ENCODE results near the gene CRYBA1. TPM values are rescaled to one million over a fixed set of nuclear protein-coding genes. Genes with fewer than 3 reads are reported as not detected.

Gene CRYBA1
- total RNA-seq, 2 donors from 2014 or later: not detected

GRCh38 chr17:29214215-29215146, 32.2 kb upstream of the CRYBA1 start:
- H3K27ac Mint-ChIP-seq: no peak overlapping the region
- no peak overlapping the region for H3K4me3 Mint-ChIP-seq
- 95 to 100% methylated on average over 5 to 8 of the region's 8 CpGs for WGBS, 2 experiments (ENCODE audit: insufficient coverage in 1 of 2, insufficient read length in 1 of 2)
- H3K9me3 Mint-ChIP-seq: no peaks in the 10 kb centered on the region
- Histone ChIP-seq H3K4me1 (ENCODE audit: control insufficient read depth, insufficient read depth, low read length) (no peaks in the 10 kb centered on the region), H3K9me3 (ENCODE audit: control insufficient read depth, low read length) (no peaks in the 10 kb centered on the region), H3K9ac (ENCODE audit: extremely low read depth, low read length, poor library complexity, severe bottlenecking) (no peak overlapping the region), H3K27me3 (ENCODE audit: control insufficient read depth, insufficient read depth, low read length, poor library complexity, severe bottlenecking) (no peaks in the 10 kb centered on the region), H3K36me3 (ENCODE audit: control insufficient read depth, insufficient read depth, low read length) (no peaks in the 10 kb centered on the region), H3K4me3 (ENCODE audit: low read length) (no peak overlapping the region), H3K27ac (ENCODE audit: low read depth, low read length) (no peak overlapping the region)
- peaks cover 2% of the 10 kb centered on the region for H3K4me1 Mint-ChIP-seq
- H3K36me3 Mint-ChIP-seq (ENCODE audit: low read depth): no peaks in the 10 kb centered on the region
- DNase-seq: no peak
- TF ChIP-seq CTCF (conservative IDR thresholded peaks at IDR 0.05): no peak
- H3K27me3 Mint-ChIP-seq (ENCODE audit: insufficient read depth): no peaks in the 10 kb centered on the region

DNA sequence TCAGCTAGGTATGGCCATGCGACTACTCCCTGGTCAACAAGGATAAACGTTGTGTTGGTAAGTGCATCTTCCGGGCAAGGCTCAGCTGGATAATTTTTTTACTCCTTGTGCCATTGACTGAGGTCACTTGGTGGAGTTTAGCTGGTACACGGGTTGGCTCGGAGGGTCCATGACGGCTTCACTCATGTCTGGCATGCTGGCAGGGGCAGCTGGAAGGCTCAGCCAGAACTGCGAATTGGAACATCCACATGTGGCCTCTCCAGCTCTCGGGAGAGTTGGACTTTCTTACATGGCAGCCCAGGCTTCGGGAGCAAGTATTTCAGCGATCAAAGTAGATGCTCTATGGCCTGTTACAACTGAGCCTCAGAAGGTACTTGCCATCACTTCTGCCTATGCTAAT, 31.5 kb upstream of the CRYBA1 start:
- H3K4me3 Mint-ChIP-seq: no peak overlapping the region
- H3K4me1 ChIP-seq (ENCODE audit: control insufficient read depth, insufficient read depth, low read length): no peaks in the 10 kb centered on the region
- no peaks in the 10 kb centered on the region for H3K9me3 ChIP-seq (ENCODE audit: control insufficient read depth, low read length)
- H3K36me3 Mint-ChIP-seq (ENCODE audit: low read depth): no peaks in the 10 kb centered on the region
- H3K27ac ChIP-seq (ENCODE audit: low read depth, low read length): no peak overlapping the region
- H3K27me3 Mint-ChIP-seq (ENCODE audit: insufficient read depth): no peaks in the 10 kb centered on the region
- H3K27ac Mint-ChIP-seq: no peak overlapping the region
- 95 to 97% methylated on average over 10 of the region's 10 CpGs for WGBS, 2 experiments (ENCODE audit: insufficient coverage in 1 of 2, insufficient read length in 1 of 2)
- H3K4me1 Mint-ChIP-seq: peaks cover 2% of the 10 kb centered on the region
- H3K9me3 Mint-ChIP-seq: no peaks in the 10 kb centered on the region
- no peak overlapping the region for H3K9ac ChIP-seq (ENCODE audit: extremely low read depth, low read length, poor library complexity, severe bottlenecking)
- no peak for DNase-seq
- H3K36me3 ChIP-seq (ENCODE audit: control insufficient read depth, insufficient read depth, low read length): no peaks in the 10 kb centered on the region
- no peaks in the 10 kb centered on the region for H3K27me3 ChIP-seq (ENCODE audit: control insufficient read depth, insufficient read depth, low read length, poor library complexity, severe bottlenecking)
- TF ChIP-seq CTCF (conservative IDR thresholded peaks at IDR 0.05): no peak
- H3K4me3 ChIP-seq (ENCODE audit: low read length): no peak overlapping the region

DNA sequence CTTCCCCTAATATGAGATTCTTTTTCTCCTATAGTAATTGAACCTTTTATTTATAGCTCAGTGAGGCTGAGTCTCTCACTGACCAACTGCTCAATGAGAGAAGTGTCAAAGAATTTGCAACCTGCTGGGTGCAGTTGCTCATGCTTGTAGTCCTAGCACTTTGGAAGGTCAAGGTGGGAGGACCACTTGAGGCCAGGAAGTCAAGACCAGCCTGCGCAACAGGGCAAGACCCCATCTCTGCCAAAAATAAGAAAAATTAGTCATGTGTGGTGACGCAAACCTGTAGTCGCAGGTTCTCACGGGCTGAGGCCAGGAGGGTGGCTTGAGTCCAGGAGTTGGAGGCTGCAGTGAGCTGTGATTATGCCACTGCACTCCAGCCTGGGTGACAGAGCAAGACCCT, 30.9 kb upstream of the CRYBA1 start:
- H3K36me3 ChIP-seq (ENCODE audit: control insufficient read depth, insufficient read depth, low read length): no peaks in the 10 kb centered on the region
- H3K36me3 Mint-ChIP-seq (ENCODE audit: low read depth): no peaks in the 10 kb centered on the region
- H3K27me3 Mint-ChIP-seq (ENCODE audit: insufficient read depth): no peaks in the 10 kb centered on the region
- H3K4me1 ChIP-seq (ENCODE audit: control insufficient read depth, insufficient read depth, low read length): no peaks in the 10 kb centered on the region
- no peak overlapping the region for H3K4me3 ChIP-seq (ENCODE audit: low read length)
- WGBS, 2 experiments (ENCODE audit: insufficient coverage in 1 of 2, insufficient read length in 1 of 2): 92 to 96% methylated on average over 4 of the region's 4 CpGs
- H3K4me3 Mint-ChIP-seq: no peak overlapping the region
- no peaks in the 10 kb centered on the region for H3K9me3 Mint-ChIP-seq
- H3K27ac ChIP-seq (ENCODE audit: low read depth, low read length): no peak overlapping the region
- H3K9ac ChIP-seq (ENCODE audit: extremely low read depth, low read length, poor library complexity, severe bottlenecking): no peak overlapping the region
- no peak overlapping the region for H3K27ac Mint-ChIP-seq
- no peaks in the 10 kb centered on the region for H3K27me3 ChIP-seq (ENCODE audit: control insufficient read depth, insufficient read depth, low read length, poor library complexity, severe bottlenecking)
- no peak for TF ChIP-seq CTCF (conservative IDR thresholded peaks at IDR 0.05)
- DNase-seq: peak; percentile 58
- no peaks in the 10 kb centered on the region for H3K9me3 ChIP-seq (ENCODE audit: control insufficient read depth, low read length)
- peaks cover 2% of the 10 kb centered on the region for H3K4me1 Mint-ChIP-seq
